Fibroblast of villous mesenchyme (primary cell): ENCODE measurements around the gene SLC2A9. TPM values are rescaled to one million over a fixed set of nuclear protein-coding genes. Genes with fewer than 3 reads are reported as not detected.

Experiments
- DNase-seq: peaks from one replicate; pipeline ENCODE4 v3.0.0-alpha.2; 2010; ENCODE audit warnings: low read depth
- H3K4me3 ChIP-seq: 2 replicates; pipeline ENCODE4 v1.5.1; 2011; ENCODE audit warnings: low read depth, mild to moderate bottlenecking, low read length
- total RNA-seq: library from RNA; depleted of rRNA; stranded (reverse); fragments of >200 nt; gene quantifications from 2 replicates; pipeline ENCODE4 v1.2.3, GENCODE V29; 2012
- TF ChIP-seq, protein P1 (sequence below): IDR thresholded peaks from 2 replicates; pipeline ENCODE4 v1.5.1; 2012; ENCODE audit warnings: low read depth, mild to moderate bottlenecking, low read length; ENCODE audit not compliant: insufficient read depth

Gene SLC2A9
- total RNA-seq, 1 donor, result 0.43 TPM

GRCh38 chr4:9944431-9945425 is 76.6 kb downstream of the SLC2A9 start:
- TF ChIP-seq, protein P1, sequence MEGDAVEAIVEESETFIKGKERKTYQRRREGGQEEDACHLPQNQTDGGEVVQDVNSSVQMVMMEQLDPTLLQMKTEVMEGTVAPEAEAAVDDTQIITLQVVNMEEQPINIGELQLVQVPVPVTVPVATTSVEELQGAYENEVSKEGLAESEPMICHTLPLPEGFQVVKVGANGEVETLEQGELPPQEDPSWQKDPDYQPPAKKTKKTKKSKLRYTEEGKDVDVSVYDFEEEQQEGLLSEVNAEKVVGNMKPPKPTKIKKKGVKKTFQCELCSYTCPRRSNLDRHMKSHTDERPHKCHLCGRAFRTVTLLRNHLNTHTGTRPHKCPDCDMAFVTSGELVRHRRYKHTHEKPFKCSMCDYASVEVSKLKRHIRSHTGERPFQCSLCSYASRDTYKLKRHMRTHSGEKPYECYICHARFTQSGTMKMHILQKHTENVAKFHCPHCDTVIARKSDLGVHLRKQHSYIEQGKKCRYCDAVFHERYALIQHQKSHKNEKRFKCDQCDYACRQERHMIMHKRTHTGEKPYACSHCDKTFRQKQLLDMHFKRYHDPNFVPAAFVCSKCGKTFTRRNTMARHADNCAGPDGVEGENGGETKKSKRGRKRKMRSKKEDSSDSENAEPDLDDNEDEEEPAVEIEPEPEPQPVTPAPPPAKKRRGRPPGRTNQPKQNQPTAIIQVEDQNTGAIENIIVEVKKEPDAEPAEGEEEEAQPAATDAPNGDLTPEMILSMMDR, result no peak
- H3K4me3 ChIP-seq, result no peak overlapping the region
- no peak for DNase-seq

DNA sequence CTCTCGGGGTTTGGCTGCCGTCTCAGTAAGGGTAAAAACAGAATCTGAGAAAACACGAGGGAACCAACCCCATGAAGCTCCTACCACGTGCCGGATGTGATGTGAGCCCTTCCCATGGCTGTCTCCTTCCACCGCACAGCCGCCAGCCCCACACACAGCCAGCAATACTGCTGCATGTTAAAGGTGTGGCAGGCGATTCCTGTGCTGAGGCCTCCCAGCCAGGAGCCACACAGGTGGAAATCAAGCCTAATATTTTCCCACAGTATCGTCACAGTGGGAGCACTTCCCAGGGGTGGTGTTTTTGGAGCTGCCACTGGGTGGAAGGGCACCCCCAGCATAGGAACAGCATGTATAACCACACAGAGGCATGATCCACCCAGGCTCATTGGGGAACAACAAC is 77.5 kb downstream of the SLC2A9 start:
- no peak overlapping the region for H3K4me3 ChIP-seq
- DNase-seq, result no peak
- TF ChIP-seq, protein P1, result no peak

- no peak for DNase-seq
- TF ChIP-seq, protein P1, result no peak
- no peak overlapping the region for H3K4me3 ChIP-seq
These were observed 78.2 kb downstream of the SLC2A9 start for GRCh38 chr4:9942921-9943600.

DNA sequence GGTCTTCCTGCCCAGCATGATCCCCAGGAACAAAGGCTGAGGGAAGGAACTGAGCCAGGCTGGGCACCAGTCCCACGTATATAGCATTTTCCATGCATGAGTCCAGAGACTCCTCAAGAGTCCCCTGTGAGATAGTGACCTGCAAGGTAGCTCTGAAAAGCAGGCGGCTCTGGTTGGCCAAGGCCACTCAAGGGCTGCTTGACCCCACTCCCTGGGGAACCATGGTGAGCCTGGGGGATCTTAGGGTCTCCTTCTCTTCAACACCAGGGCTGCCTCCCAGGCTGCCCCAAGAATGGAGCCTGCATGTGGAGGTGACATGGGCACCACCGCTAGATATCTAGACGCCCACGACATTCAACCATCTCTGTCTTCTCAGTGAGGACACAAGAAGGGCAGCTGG is 79.2 kb downstream of the SLC2A9 start:
- TF ChIP-seq, protein P1, result no peak
- DNase-seq, result no peak
- no peak overlapping the region for H3K4me3 ChIP-seq

DNA sequence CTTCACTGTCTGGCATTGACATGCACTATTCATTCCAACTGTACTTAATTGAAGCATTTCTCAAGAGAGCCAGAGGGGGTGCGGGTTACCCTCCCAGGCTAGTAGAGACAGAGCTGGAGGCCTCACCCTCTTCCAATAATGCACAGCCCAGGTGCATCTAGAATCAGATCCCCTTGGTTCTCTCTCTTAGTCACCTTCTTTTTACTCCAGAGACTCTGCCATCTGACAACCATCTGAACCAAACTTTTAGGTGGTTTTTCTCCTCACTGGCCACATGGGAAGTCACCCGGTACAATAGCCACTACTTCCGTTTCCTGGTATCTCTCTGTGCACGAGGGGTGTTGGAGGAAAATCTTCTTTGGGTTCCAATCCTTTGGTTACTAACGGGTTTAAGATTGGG is 81.3 kb downstream of the SLC2A9 start:
- H3K4me3 ChIP-seq, result no peak overlapping the region
- TF ChIP-seq, protein P1, result no peak
- DNase-seq, result no peak

GRCh38 chr4:9938933-9939332 is 82.4 kb downstream of the SLC2A9 start:
- DNase-seq, result no peak
- TF ChIP-seq, protein P1, result no peak
- H3K4me3 ChIP-seq, result no peak overlapping the region
